Measurements from ENCODE around the gene SAT1.

Gene SAT1

GRCh38 chrX:23779025-23779424, 3.9 kb upstream of the SAT1 start:
- DNase-seq (ENCODE audit: low spot score) = no peak
- Histone ChIP-seq H3K27ac (no peak overlapping the region), H3K4me3 (no peak overlapping the region)
- TF ChIP-seq, protein P1, sequence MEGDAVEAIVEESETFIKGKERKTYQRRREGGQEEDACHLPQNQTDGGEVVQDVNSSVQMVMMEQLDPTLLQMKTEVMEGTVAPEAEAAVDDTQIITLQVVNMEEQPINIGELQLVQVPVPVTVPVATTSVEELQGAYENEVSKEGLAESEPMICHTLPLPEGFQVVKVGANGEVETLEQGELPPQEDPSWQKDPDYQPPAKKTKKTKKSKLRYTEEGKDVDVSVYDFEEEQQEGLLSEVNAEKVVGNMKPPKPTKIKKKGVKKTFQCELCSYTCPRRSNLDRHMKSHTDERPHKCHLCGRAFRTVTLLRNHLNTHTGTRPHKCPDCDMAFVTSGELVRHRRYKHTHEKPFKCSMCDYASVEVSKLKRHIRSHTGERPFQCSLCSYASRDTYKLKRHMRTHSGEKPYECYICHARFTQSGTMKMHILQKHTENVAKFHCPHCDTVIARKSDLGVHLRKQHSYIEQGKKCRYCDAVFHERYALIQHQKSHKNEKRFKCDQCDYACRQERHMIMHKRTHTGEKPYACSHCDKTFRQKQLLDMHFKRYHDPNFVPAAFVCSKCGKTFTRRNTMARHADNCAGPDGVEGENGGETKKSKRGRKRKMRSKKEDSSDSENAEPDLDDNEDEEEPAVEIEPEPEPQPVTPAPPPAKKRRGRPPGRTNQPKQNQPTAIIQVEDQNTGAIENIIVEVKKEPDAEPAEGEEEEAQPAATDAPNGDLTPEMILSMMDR (IDR thresholded peaks at IDR 0.05) = no peak

GRCh38 chrX:23782455-23782854, 518 bp upstream of the SAT1 start:
- peak overlapping the region; percentile 52 to 56 for H3K27ac ChIP-seq
- H3K4me3 ChIP-seq = peak overlapping the region; percentile 44
- TF ChIP-seq, protein P1 (IDR thresholded peaks at IDR 0.05) = no peak
- DNase-seq (ENCODE audit: low spot score) = no peak

DNA sequence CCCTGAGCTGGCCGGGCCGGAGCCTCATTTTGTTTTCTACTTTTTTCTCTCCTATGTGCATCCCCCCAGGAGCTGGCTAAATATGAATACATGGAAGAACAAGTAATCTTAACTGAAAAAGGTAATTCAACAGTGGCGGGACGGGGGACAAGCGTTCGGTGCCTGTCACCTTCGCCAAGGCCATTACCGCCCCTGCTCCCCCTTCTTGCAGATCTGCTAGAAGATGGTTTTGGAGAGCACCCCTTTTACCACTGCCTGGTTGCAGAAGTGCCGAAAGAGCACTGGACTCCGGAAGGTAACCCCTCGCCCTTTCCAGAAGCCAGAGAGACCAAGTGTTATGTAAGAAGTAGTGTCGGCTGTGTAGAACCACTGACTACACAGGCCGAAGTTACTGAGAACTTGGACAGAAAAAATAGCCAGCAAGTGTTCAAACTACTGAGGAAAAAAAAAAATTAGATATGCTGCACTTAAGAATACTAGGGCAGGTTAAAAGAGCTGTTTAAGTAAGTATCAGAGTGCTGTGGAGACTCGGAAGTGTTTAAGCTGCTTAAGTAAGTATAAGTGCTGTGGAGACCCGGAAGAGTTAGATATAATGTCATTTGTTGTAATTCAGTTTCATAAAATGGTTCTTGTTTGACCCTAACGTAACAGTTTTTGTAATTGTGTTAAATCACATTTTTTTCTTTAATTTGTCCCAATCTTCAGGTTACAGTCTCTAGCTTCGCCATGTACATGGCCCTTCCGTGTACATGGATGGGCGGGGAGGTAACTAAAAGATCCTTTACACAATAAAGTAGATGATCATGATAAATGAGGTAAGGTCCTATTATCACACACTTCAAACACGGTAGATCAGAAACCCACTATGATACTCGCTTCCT, 856 bp downstream of the SAT1 start:
- peak overlapping the region; percentile 70 to 93 for H3K27ac ChIP-seq
- TF ChIP-seq, protein P1 (IDR thresholded peaks at IDR 0.05) = no peak
- H3K4me3 ChIP-seq = peak overlapping the region; percentile 73
- no peak for DNase-seq (ENCODE audit: low spot score)

DNA sequence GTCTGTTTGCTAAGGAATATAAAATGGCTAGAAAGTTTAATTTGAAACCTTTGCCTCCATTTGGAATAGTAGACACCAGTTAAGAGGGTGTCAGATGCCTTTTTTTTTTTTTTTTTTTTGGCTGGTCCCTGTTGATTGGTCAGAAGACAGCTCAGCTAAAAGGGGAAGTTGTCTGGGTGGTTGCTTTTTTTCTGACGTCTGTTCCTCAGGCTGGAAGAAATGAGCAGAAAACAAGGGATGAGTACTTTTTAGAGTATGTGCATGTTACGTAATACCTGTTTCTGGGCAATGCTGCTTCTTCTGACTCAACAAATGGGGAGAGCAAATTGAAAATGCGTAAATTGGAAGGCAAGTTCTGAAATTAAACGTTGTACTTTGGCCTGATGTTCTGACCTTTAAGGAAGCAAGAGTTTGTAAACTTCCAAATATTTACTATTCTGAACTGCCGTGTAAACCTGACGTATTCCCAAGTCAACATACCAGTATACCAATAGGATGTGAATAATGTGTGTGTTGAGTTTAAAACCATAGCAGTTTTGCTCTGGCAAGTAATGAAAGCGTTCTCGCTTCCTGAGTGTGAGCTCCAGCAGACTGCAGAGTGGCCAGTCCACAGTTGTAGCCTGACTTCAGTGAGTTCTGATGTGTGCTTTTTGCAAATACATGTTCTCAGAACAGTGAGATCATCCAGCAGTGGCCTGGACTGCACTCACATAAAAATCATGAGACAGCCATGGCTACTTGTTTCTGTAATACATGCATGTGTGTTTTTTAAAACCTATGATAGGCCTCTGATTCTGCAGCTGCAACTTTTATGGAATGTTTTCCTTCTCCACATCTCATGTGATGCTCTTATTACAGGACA, 1.7 kb downstream of the SAT1 start:
- DNase-seq (ENCODE audit: low spot score) = no peak
- TF ChIP-seq, protein P1 (IDR thresholded peaks at IDR 0.05) = no peak
- Histone ChIP-seq H3K4me3 (peak overlapping the region; percentile 73), H3K27ac (peak overlapping the region; percentile 70 to 93)

DNA sequence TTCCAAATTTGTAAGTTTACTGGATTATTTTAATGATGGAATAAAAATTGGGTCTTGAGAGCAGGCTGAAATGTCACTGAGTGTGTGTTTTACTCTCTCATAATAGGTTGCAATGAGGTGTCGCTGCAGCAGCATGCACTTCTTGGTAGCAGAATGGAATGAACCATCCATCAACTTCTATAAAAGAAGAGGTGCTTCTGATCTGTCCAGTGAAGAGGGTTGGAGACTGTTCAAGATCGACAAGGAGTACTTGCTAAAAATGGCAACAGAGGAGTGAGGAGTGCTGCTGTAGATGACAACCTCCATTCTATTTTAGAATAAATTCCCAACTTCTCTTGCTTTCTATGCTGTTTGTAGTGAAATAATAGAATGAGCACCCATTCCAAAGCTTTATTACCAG, 2.6 kb downstream of the SAT1 start:
- Histone ChIP-seq H3K4me3 (peak overlapping the region; percentile 73), H3K27ac (peak overlapping the region; percentile 44 to 93)
- no peak for DNase-seq (ENCODE audit: low spot score)
- TF ChIP-seq, protein P1 (IDR thresholded peaks at IDR 0.05) = no peak

- peak overlapping the region; percentile 73 for H3K4me3 ChIP-seq
- TF ChIP-seq, protein P1 (IDR thresholded peaks at IDR 0.05) = no peak
- no peak overlapping the region for H3K27ac ChIP-seq
- DNase-seq (ENCODE audit: low spot score) = no peak
Observed at GRCh38 chrX:23786268-23786815, 3.4 kb downstream of the SAT1 start.

Data from coronary artery (tissue), 2 donors.